Activated T-cell treated with anti-CD3 and anti-CD28 coated beads, Interleukin-2, amount 50 U/mL, for 24 hours (primary cell): ENCODE data around the gene COL25A1.
"Not testable (repeated sequence)": the region's sequence is repeated elsewhere in the genome, so short reads cannot be mapped to it uniquely, and the experiment has no call there.

ENCODE experiments used
- DNase-seq: peaks from one replicate; pipeline ENCODE4 v3.0.0-alpha.2; 2020
- H3K27ac Mint-ChIP-seq: 2 replicates; pipeline ENCODE4 v1.8.0; 2020; ENCODE audit warnings: mild to moderate bottlenecking, mixed read lengths
- H3K27me3 Mint-ChIP-seq: 2 replicates; pipeline ENCODE4 v1.8.0; 2020; ENCODE audit warnings: mixed read lengths
- H3K36me3 Mint-ChIP-seq: 2 replicates; pipeline ENCODE4 v1.8.0; 2020; ENCODE audit warnings: low read depth, mixed read lengths
- H3K4me1 Mint-ChIP-seq: 2 replicates; pipeline ENCODE4 v1.8.0; 2020; ENCODE audit warnings: low read depth, mixed read lengths
- H3K4me3 Mint-ChIP-seq: 2 replicates; pipeline ENCODE4 v1.8.0; 2020; ENCODE audit warnings: mild to moderate bottlenecking, moderate library complexity, mixed read lengths
- H3K9me3 Mint-ChIP-seq: 2 replicates; pipeline ENCODE4 v1.8.0; 2020; ENCODE audit warnings: mixed read lengths

Gene COL25A1

DNA sequence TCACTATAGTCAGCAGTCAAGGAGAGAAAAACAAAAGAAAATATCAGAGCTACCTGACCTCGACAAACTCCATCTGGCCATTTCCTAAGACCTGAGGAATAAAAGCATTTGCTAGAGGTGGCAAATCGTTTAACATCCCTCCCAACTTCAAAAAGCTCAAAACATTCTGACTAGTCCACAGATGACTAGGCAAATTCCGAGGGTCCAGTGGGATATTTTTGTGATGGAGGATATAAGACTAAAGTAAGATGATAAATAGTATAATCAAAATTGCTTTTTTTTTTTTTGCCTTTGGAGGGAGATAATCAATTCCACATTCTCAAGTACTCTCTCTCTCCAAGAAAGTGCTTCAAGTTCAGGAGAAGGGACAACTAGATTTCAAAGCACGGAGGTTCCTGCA lies 420.5 kb downstream of the COL25A1 start:
- Mint-ChIP-seq H3K4me1 (no peaks in the 10 kb centered on the region), H3K36me3 (no peaks in the 10 kb centered on the region), H3K27me3 (peaks cover 6% of the 10 kb centered on the region), H3K27ac (no peak overlapping the region), H3K9me3 (no peaks in the 10 kb centered on the region), H3K4me3 (no peak overlapping the region)
- DNase-seq: no peak

DNA sequence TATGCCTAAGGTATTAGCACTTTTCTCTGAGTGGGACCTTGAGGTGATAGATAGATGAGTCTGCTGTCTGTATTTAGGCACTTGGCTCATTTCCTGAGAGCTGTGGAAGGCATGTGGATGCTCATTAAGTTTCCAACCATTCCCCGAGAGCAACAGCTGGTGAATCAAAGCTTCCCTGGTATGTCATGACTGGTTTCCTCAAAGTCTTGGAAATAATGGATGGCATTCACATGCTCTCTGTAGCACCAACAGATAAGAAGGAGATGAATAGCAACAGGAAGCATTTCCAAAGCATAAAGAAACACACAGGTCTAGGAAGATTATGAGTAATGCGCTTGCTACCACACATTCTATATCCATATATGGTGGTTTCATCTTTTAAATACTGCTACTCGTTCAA lies 421.3 kb downstream of the COL25A1 start:
- no peak for DNase-seq
- H3K4me3 Mint-ChIP-seq: no peak overlapping the region
- H3K36me3 Mint-ChIP-seq: no peaks in the 10 kb centered on the region
- no peak overlapping the region for H3K27ac Mint-ChIP-seq
- no peaks in the 10 kb centered on the region for H3K9me3 Mint-ChIP-seq
- no peaks in the 10 kb centered on the region for H3K4me1 Mint-ChIP-seq
- H3K27me3 Mint-ChIP-seq: peaks cover 6% of the 10 kb centered on the region

DNA sequence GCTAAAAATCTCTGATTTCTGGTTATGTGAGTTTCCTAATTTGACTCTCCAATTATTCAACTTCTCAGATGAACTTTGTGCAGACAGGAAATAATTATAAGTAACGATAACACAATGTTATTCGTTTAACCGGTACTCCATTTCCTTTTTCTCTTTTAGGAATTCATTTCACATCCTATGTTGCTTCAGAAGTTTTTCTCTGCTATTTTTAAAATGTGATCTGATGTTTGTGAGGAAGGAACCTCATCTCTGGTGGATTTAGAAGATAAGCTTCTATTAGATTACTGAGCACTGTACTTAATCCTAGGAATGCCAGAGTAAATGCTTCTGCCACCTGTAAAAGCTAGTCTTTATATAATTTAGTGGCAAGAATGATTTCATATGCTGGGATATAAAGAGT lies 423.7 kb downstream of the COL25A1 start:
- Mint-ChIP-seq H3K27ac (no peak overlapping the region), H3K36me3 (no peaks in the 10 kb centered on the region), H3K4me3 (no peak overlapping the region), H3K27me3 (peaks cover 2% of the 10 kb centered on the region), H3K9me3 (no peaks in the 10 kb centered on the region), H3K4me1 (no peaks in the 10 kb centered on the region)
- no peak for DNase-seq

DNA sequence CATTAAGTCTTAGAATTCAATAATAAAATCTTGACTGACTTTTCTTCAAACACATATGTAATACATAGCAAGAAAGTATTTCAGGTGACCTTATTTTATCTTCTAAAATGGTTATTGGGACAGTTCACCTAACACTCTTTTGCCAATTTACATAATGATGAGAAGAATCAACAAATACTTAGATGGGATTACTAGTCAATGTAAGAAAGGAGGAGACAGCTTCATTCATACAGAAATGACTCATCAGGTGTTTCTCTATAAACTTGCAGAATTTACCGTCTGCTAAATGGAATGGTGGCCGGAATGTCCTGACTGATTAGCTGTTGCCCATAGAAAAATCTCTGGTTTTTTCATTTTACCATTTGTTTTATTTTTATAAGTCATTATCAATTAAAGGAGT lies 424.6 kb downstream of the COL25A1 start:
- no peaks in the 10 kb centered on the region for H3K4me1 Mint-ChIP-seq
- H3K36me3 Mint-ChIP-seq: no peaks in the 10 kb centered on the region
- no peaks in the 10 kb centered on the region for H3K9me3 Mint-ChIP-seq
- no peak overlapping the region for H3K27ac Mint-ChIP-seq
- H3K4me3 Mint-ChIP-seq: no peak overlapping the region
- no peak for DNase-seq
- H3K27me3 Mint-ChIP-seq: peaks cover 6% of the 10 kb centered on the region

DNA sequence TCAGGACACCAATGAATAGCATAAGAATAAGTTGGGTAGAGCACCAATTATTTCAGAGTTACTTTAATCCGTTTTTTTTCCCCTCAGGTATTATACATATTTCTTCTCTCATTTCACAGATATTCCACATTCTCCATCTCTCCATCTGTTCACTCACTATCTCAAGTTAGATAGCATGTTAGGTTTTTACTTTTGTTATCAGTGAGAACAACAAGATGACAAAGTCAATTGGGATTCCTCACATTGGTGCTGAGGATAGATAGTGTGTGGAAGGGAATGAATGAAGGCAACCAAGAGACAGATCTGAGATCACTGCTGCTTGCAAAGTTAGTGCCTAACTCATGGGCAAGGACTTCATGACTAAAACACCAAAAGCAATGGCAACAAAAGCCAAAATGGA lies 427.7 kb downstream of the COL25A1 start:
- DNase-seq: no peak
- peaks cover 11% of the 10 kb centered on the region for H3K27me3 Mint-ChIP-seq
- H3K4me1 Mint-ChIP-seq: no peaks in the 10 kb centered on the region
- no peaks in the 10 kb centered on the region for H3K9me3 Mint-ChIP-seq
- H3K36me3 Mint-ChIP-seq: no peaks in the 10 kb centered on the region
- H3K4me3 Mint-ChIP-seq: no peak overlapping the region
- H3K27ac Mint-ChIP-seq: no peak overlapping the region

DNA sequence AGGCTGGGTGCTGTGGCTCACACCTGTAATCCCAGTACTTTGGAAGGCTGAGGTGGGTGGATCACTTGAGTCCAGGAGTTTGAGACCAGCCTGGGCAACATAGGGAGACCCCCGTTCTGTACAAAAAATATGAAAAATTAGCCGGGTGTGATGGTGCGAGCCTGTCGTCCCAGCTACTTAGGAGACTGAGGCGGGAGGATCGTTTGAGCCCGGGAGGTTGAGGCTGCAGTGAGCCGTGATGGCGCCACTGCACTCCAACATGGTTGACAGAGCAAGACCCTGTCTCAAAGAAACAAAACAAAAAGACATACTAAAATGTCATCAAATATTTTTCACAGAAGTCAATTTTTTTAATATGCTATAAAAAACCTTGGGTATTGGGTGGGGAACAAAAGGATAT lies 432.5 kb downstream of the COL25A1 start:
- H3K9me3 Mint-ChIP-seq, H3K27ac Mint-ChIP-seq, H3K4me3 Mint-ChIP-seq, H3K36me3 Mint-ChIP-seq, DNase-seq, H3K4me1 Mint-ChIP-seq: not testable (repeated sequence)
- peaks cover 17% of the 10 kb centered on the region for H3K27me3 Mint-ChIP-seq

DNA sequence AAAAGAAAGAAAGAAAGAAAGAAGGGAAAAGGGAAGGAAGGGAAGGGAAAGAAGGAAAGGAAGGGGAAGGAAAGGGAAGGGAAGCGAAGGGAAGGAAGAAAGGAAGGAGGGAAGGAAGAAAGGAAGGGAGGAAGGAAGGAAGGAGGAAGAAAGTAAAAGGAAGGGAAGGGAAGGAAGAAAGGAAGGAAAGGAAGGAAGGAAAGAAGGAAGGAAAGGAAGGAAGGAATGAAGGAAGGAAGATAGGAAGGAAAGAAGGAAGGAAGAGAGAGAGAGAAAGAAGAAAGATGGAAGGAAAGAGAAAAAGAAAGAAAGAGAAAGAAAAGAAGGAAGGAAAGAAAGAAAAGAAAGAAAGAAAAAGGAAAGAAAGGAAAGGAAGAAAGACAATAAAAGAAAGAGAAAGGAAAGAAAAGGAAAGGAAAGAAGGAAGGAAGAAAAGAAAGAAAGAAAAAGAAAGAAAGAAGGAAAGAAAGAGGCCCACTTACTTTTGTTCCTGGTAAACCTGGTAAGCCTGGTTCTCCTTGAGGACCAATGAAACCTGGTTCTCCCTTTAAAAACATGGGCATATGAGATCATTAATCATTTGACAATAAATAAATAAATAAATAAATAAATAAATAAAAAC lies 433.7 kb downstream of the COL25A1 start:
- peaks cover 17% of the 10 kb centered on the region for H3K27me3 Mint-ChIP-seq
- H3K36me3 Mint-ChIP-seq: no peaks in the 10 kb centered on the region
- H3K4me1 Mint-ChIP-seq: no peaks in the 10 kb centered on the region
- H3K9me3 Mint-ChIP-seq: no peaks in the 10 kb centered on the region
- H3K27ac Mint-ChIP-seq: no peak overlapping the region
- DNase-seq: no peak
- no peak overlapping the region for H3K4me3 Mint-ChIP-seq

DNA sequence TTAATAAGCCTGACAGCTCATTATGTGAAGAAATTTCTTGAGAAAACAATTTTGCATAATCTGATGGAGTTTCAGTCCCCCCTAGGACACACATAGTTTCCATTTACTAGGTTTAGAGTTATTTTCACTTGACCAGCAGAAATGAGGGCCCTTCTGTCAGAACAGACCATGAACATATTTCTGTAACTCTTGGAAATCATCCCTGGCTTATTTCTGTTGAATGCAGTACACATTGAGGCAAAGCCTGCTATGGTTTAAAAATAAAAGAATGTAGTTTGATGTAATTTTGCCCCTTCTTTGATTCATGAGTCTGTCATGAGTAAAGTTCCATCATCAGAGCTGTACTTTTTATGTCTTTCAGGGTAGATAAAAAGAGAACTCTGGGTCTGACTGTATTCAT lies 435.0 kb downstream of the COL25A1 start:
- H3K36me3 Mint-ChIP-seq: no peaks in the 10 kb centered on the region
- DNase-seq: no peak
- no peaks in the 10 kb centered on the region for H3K9me3 Mint-ChIP-seq
- peaks cover 13% of the 10 kb centered on the region for H3K27me3 Mint-ChIP-seq
- no peak overlapping the region for H3K27ac Mint-ChIP-seq
- no peak overlapping the region for H3K4me3 Mint-ChIP-seq
- no peaks in the 10 kb centered on the region for H3K4me1 Mint-ChIP-seq

DNA sequence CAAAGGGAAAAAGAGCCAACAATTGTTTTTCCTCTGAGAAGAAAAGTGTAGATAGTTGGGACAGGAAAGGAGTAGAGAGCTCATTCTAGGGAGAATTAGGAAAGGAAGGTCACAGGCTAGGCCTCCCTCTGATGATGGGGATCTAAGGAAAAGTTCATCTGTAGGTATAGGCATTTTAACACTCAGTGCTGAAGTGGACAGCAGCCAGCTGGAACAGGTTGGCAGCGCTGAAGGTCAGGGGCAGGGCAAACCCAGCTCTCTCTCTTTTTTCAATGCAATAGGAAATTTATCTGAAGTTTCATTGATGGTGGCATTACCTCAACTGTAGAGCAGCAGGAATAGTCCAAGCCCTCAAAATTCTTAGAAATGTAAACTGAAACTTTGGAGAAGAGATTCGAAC lies 441.1 kb downstream of the COL25A1 start:
- Mint-ChIP-seq H3K4me1 (no peaks in the 10 kb centered on the region), H3K36me3 (no peaks in the 10 kb centered on the region), H3K4me3 (no peak overlapping the region), H3K9me3 (no peaks in the 10 kb centered on the region), H3K27ac (no peak overlapping the region), H3K27me3 (no peaks in the 10 kb centered on the region)
- no peak for DNase-seq

DNA sequence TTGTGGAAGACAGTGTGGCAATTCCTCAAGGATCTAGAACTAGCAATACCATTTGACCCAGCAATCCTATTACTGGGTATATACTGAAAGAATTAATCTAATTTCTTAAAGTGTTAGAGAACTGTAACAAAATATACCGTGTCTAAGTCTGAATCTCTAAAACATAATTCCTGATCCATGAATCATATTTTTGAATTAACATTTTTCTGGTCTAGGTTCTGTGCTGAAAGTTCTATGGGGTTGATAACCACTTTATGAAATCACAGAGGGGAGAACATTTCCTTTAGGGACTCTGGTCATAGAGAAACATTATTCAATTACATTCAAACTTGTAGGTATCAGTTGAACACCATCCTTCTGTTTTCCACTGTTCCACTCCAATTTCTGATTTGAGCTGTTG lies 447.7 kb downstream of the COL25A1 start:
- Mint-ChIP-seq H3K4me1 (peaks cover 22% of the 10 kb centered on the region), H3K27ac (no peak overlapping the region), H3K9me3 (peaks cover 3% of the 10 kb centered on the region), H3K27me3 (no peaks in the 10 kb centered on the region), H3K4me3 (no peak overlapping the region), H3K36me3 (no peaks in the 10 kb centered on the region)
- no peak for DNase-seq

DNA sequence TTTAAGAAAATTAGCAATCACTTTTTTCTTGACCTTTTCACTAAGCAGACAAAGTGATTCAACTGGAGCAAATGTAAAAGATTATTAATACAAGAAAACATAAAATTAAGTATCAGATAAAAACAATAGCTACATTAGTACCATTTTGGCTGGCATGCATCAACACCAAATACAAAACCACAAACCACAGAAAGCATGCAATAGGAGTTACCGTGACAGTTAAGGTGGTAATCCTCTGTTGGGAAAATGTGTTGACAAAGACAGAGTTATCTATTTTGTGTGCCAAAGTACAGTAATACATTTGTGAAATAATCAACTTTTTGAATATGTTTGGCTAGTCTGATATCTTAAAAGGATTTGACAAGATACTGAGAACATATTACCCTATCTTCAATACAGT lies 449.8 kb downstream of the COL25A1 start:
- Mint-ChIP-seq H3K9me3 (peaks cover 3% of the 10 kb centered on the region), H3K4me3 (no peak overlapping the region), H3K27me3 (no peaks in the 10 kb centered on the region), H3K4me1 (peaks cover 30% of the 10 kb centered on the region), H3K27ac (no peak overlapping the region), H3K36me3 (no peaks in the 10 kb centered on the region)
- DNase-seq: no peak

DNA sequence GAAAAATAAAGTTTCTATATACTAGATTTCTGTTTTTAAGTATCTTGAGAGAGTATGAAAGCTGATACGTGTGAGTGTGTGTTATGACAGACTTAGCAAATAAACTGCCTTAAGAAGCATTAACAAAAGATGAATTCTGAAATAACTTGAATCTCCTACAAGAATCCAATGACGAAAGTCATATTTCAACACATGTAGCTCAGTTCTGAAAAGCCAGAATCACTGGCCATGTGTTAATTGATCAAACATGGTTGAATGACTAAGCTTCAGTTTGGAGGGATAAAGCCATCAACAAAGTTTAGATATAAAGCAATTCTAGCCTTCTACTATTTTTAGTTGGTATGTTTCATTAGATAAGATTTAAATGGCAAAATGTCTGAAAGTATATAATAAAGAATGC lies 451.1 kb downstream of the COL25A1 start:
- Mint-ChIP-seq H3K9me3 (peaks cover 3% of the 10 kb centered on the region), H3K27ac (no peak overlapping the region), H3K27me3 (no peaks in the 10 kb centered on the region), H3K4me3 (no peak overlapping the region), H3K36me3 (no peaks in the 10 kb centered on the region), H3K4me1 (peaks cover 30% of the 10 kb centered on the region)
- DNase-seq: no peak

DNA sequence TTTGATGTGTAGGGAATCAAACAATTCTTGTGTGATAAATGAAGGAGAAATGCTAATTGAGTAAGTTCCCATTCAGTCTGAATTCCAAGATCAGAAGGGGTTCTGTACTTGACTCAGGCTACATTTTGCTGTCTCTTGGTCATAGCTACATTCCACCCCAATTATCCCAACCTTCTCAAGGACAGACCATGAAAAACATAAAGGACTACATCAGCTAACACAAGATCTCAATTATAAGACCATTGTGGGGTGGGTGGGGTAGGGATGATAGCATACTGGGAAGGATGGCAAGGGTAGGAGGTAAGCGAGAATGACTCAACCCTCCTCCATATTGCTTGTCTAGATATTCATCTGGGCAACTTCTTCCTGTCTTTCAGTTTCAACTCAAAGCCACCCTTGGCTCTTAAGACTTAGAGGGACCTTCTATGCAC lies 452.2 kb downstream of the COL25A1 start:
- Mint-ChIP-seq H3K4me3 (no peak overlapping the region), H3K36me3 (no peaks in the 10 kb centered on the region), H3K27ac (peak overlapping the region; percentile 59), H3K9me3 (peaks cover 3% of the 10 kb centered on the region), H3K27me3 (no peaks in the 10 kb centered on the region), H3K4me1 (peaks cover 30% of the 10 kb centered on the region)
- no peak for DNase-seq

DNA sequence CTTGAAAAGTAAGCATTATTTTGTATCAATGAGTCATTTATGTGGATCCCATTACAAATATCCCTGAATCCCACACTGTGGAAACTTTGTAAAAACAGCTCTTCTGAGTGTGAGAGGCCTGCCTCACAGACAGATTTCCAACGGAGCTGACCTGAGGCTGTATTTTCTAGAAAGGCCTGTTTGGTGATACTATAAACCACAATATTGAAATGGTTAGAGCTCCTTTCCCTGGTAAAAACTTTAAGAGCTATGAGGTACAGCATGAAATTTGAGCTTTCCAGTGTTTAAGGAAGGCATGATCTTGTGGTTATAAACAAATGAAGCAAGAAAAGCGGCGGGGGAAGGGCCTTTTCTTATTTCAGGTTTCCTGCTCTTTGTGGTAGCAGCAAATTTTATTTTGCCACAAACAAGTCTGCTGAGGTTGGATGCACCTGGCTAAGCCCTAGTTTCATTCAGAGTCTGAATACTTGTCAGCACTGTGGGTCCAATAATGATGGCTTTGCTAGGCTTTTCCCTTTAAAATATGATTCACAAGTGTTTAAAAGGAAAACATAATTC lies 452.8 kb downstream of the COL25A1 start:
- Mint-ChIP-seq H3K36me3 (no peaks in the 10 kb centered on the region), H3K4me1 (peaks cover 30% of the 10 kb centered on the region), H3K27me3 (no peaks in the 10 kb centered on the region), H3K9me3 (peaks cover 3% of the 10 kb centered on the region), H3K27ac (peak overlapping the region; percentile 59), H3K4me3 (no peak overlapping the region)
- DNase-seq: no peak

DNA sequence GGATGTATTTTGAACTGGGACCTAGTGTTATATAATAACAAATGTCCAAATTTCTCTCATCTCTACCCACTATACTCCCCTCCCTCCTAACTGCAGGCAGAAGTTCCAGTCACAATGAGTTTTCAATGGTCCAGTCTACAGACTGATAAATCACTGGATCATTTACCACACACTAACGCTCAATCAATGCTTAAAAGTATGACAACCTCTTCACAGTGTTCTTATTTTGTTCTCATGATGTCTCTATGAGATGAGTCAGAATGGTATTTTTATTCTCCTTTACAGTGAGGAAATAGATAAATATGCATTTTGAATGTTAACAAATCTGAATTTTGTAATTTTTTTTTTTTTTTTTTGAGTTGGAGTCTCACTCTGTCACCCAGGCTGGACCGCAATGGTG lies 455.9 kb downstream of the COL25A1 start:
- no peaks in the 10 kb centered on the region for H3K9me3 Mint-ChIP-seq
- H3K27ac Mint-ChIP-seq: no peak overlapping the region
- H3K36me3 Mint-ChIP-seq: no peaks in the 10 kb centered on the region
- no peaks in the 10 kb centered on the region for H3K27me3 Mint-ChIP-seq
- DNase-seq: no peak
- H3K4me3 Mint-ChIP-seq: no peak overlapping the region
- peaks cover 20% of the 10 kb centered on the region for H3K4me1 Mint-ChIP-seq
